ENCODE results near the gene WDSUB1.

WDSUB1 gene

DNA sequence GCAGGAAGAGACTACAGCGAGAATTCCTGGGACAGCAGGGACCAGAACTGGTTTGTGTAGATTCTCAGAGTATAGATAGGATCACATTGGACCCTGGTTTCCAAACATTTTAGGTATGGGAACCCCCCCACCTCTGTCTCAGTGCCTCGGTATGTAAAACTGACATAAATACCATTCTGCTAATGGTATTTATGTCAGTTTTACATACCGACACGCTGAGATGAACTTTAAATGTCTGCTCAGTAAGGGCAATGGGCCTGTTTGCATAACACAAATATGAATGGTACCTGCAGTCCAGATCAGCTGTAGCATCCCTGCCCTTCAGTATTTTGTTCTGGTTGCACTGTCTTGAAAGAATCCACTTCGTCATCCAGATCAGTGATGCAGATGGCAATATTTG lies 73.2 kb downstream of the WDSUB1 start:
- no peak overlapping the region for H3K9ac ChIP-seq (ENCODE audit: low read length)
- no peak overlapping the region for H3K4me3 ChIP-seq (ENCODE audit: low read length)
- no peaks in the 10 kb centered on the region for H3K9me3 ChIP-seq (ENCODE audit: control insufficient read depth, low read length)
- H3K27me3 ChIP-seq (ENCODE audit: control insufficient read depth, insufficient read depth, low read length), result no peaks in the 10 kb centered on the region
- H3K4me1 ChIP-seq (ENCODE audit: control insufficient read depth, insufficient read depth, low read length), result no peaks in the 10 kb centered on the region
- H3K36me3 ChIP-seq (ENCODE audit: control insufficient read depth, insufficient read depth, low read length), result peaks cover 6% of the 10 kb centered on the region

DNA sequence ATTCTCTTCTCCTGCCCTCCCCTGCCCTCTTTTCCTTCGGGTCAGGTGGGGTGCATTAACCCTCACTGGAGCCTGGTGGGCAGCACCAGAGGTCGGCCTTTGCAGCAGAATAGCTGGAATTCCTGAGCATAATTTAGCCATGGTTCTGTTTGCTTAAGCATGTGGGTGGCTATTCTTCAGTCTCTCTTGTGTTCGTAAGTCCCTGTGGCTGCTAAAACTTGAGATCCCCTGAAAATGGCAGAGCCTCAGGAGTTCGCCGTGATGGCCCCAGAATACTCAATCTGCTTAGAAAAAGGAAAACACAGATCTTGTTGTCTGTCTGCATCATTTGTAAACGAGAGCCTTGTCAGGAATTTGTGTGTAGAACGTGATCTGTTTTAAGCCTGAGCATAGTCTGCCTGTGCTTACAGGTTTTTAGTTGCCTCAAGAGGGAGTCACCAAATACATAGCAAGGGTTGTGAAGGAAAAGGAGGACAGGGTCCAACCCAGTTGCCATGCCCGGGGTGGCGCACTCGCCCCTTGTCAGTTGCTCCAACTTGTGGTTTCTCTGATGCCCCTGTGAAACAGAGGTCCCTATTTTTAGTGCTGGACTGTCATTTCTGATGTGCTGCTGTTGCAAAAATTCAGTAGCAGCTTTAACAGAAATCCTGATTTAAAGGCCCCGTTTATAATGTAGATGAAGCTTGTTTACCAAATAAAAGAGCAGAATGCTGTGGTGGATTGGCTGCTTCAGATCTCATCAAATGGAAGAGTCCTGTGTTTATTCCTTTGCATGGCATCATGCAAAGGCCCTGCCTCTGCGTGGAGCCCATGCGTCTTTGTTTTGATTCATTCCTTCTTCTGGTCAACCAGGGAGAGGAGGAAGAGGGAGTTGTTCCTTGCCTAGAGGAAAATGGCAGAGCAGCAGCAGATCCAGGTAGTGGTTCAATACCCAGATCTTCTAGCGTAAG lies 74.8 kb downstream of the WDSUB1 start:
- no peak overlapping the region for H3K4me3 ChIP-seq (ENCODE audit: low read length)
- no peaks in the 10 kb centered on the region for H3K27me3 ChIP-seq (ENCODE audit: control insufficient read depth, insufficient read depth, low read length)
- no peaks in the 10 kb centered on the region for H3K4me1 ChIP-seq (ENCODE audit: control insufficient read depth, insufficient read depth, low read length)
- H3K36me3 ChIP-seq (ENCODE audit: control insufficient read depth, insufficient read depth, low read length), result peaks cover 6% of the 10 kb centered on the region
- H3K9ac ChIP-seq (ENCODE audit: low read length), result no peak overlapping the region
- no peaks in the 10 kb centered on the region for H3K9me3 ChIP-seq (ENCODE audit: control insufficient read depth, low read length)

DNA sequence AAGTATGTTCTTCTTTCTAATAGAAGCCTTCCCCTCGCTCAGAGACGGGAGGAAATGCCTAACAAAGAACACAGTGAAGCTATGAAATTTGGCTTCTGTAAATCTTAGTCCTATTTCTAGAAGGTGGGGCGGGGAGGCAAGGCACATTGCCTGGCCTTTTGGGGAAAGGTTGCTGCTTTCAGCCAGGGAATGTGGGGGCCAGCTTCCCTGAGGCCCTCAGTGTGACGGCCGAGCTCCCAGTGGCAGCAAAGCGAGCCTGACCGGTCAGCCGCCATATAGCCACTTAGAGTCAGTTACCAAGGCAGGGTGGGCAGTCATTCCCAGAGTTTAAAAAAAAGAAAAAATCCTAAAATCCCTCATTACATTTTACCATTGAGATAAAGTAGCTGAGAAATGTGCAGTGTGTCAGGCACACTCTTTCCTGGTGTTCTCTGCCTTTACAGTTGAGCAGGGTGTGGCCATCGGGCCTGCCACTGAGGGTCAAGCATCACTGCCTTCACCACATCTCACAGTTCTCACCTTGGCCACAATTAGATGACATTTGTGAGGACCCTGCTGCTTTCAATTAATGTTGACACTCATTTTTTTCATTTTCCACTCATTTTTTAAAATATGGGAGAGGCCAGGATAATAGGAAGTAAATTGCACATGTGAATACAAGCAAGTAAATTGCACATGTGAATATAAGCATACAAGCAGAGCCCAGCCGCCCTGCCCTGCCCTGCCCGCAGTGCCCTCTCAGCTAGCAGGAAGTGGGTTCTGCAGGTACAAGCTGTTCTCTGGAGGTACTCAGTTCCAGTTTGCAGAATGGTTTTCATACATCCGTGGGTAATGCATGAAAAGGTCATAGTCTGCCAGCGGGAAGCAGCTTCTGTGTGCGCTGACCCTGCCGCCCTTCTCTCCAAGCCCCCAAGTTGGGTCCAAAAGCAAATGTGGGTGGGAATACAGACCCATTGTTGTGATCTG lies 76.9 kb downstream of the WDSUB1 start:
- Histone ChIP-seq H3K9ac (ENCODE audit: low read length) (no peak overlapping the region), H3K4me1 (ENCODE audit: control insufficient read depth, insufficient read depth, low read length) (no peaks in the 10 kb centered on the region)

GRCh38 chr2:159208438-159208837 lies 78.1 kb downstream of the WDSUB1 start:
- no peaks in the 10 kb centered on the region for H3K4me1 ChIP-seq (ENCODE audit: control insufficient read depth, insufficient read depth, low read length)
- no peaks in the 10 kb centered on the region for H3K9me3 ChIP-seq (ENCODE audit: control insufficient read depth, low read length)
- no peaks in the 10 kb centered on the region for H3K27me3 ChIP-seq (ENCODE audit: control insufficient read depth, insufficient read depth, low read length)
- peaks cover 6% of the 10 kb centered on the region for H3K36me3 ChIP-seq (ENCODE audit: control insufficient read depth, insufficient read depth, low read length)
- no peak overlapping the region for H3K9ac ChIP-seq (ENCODE audit: low read length)
- no peak overlapping the region for H3K4me3 ChIP-seq (ENCODE audit: low read length)

More for the DNA sequence above, 76.9 kb downstream of the WDSUB1 start:
- Histone ChIP-seq H3K27me3 (ENCODE audit: control insufficient read depth, insufficient read depth, low read length) (no peaks in the 10 kb centered on the region), H3K36me3 (ENCODE audit: control insufficient read depth, insufficient read depth, low read length) (peaks cover 6% of the 10 kb centered on the region), H3K9me3 (ENCODE audit: control insufficient read depth, low read length) (no peaks in the 10 kb centered on the region), H3K4me3 (ENCODE audit: low read length) (no peak overlapping the region)

DNA sequence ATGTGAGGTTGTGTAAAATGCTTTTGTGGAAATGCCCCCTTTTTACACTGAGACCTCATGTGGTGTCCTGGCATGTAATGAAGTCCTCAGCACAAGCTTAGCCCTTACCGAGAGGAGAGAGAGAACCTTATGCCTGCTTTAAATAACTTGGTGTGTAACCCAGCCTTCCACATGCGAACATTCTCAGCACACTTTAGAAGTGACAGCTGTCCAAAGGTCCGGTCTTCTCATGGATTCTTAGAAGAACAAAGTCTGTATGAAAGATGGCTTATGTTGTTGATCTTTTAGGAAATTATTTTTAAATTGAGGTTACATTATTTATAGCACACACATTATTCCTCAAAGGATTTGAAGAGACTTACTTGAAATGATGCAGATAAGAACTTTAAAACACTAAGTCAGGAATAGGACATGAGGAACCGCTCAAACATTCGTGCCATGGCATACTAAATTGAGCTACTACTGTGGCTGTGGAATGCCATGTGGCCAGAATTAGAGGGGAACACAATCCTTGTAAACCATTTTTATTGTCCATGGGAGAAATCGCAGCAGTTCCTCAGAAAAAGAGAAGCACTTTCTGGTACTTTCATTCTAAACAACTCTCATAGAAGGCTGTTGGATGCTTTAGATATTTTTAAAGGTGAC lies 79.6 kb downstream of the WDSUB1 start:
- H3K4me1 ChIP-seq (ENCODE audit: control insufficient read depth, insufficient read depth, low read length), result no peaks in the 10 kb centered on the region

GRCh38 chr2:159204381-159205144 lies 81.9 kb downstream of the WDSUB1 start:
- no peaks in the 10 kb centered on the region for H3K27me3 ChIP-seq (ENCODE audit: control insufficient read depth, insufficient read depth, low read length)
- peaks cover 6% of the 10 kb centered on the region for H3K36me3 ChIP-seq (ENCODE audit: control insufficient read depth, insufficient read depth, low read length)
- H3K4me3 ChIP-seq (ENCODE audit: low read length), result no peak overlapping the region
- no peak overlapping the region for H3K9ac ChIP-seq (ENCODE audit: low read length)
- H3K9me3 ChIP-seq (ENCODE audit: control insufficient read depth, low read length), result no peaks in the 10 kb centered on the region
- H3K4me1 ChIP-seq (ENCODE audit: control insufficient read depth, insufficient read depth, low read length), result no peaks in the 10 kb centered on the region

More for the DNA sequence above, 79.6 kb downstream of the WDSUB1 start:
- Histone ChIP-seq H3K4me3 (ENCODE audit: low read length) (no peak overlapping the region), H3K9ac (ENCODE audit: low read length) (no peak overlapping the region), H3K27me3 (ENCODE audit: control insufficient read depth, insufficient read depth, low read length) (no peaks in the 10 kb centered on the region), H3K36me3 (ENCODE audit: control insufficient read depth, insufficient read depth, low read length) (peaks cover 6% of the 10 kb centered on the region), H3K9me3 (ENCODE audit: control insufficient read depth, low read length) (no peaks in the 10 kb centered on the region)

GRCh38 chr2:159202568-159203071 lies 83.9 kb downstream of the WDSUB1 start:
- H3K27me3 ChIP-seq (ENCODE audit: control insufficient read depth, insufficient read depth, low read length), result no peaks in the 10 kb centered on the region
- no peak overlapping the region for H3K9ac ChIP-seq (ENCODE audit: low read length)
- H3K4me3 ChIP-seq (ENCODE audit: low read length), result no peak overlapping the region
- H3K4me1 ChIP-seq (ENCODE audit: control insufficient read depth, insufficient read depth, low read length), result no peaks in the 10 kb centered on the region
- no peaks in the 10 kb centered on the region for H3K9me3 ChIP-seq (ENCODE audit: control insufficient read depth, low read length)
- no peaks in the 10 kb centered on the region for H3K36me3 ChIP-seq (ENCODE audit: control insufficient read depth, insufficient read depth, low read length)

GRCh38 chr2:159201360-159202063 lies 85.0 kb downstream of the WDSUB1 start:
- H3K9me3 ChIP-seq (ENCODE audit: control insufficient read depth, low read length), result no peaks in the 10 kb centered on the region
- no peaks in the 10 kb centered on the region for H3K36me3 ChIP-seq (ENCODE audit: control insufficient read depth, insufficient read depth, low read length)
- H3K4me1 ChIP-seq (ENCODE audit: control insufficient read depth, insufficient read depth, low read length), result no peaks in the 10 kb centered on the region

DNA sequence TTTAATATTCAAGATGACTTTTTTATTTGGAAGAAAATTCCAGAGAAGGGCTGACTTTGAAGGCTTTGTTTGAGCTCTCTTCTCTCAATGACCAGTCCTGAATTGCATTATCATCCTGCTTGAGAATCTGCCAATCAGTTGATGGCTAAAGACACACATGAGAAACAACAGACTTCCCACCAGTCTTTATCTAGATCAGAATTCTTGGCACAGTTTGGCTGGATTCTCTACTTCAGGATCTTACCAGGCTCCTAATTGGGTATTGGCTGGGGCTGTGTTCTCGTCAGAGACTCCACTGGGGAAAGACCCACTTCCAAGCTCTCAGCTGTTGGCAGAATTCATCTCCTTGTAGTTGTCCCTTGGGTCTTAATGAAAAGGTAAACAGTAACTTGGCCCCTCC lies 86.0 kb downstream of the WDSUB1 start:
- Histone ChIP-seq H3K9ac (ENCODE audit: low read length) (no peak overlapping the region), H3K4me1 (ENCODE audit: control insufficient read depth, insufficient read depth, low read length) (no peaks in the 10 kb centered on the region), H3K4me3 (ENCODE audit: low read length) (no peak overlapping the region), H3K27me3 (ENCODE audit: control insufficient read depth, insufficient read depth, low read length) (no peaks in the 10 kb centered on the region), H3K9me3 (ENCODE audit: control insufficient read depth, low read length) (no peaks in the 10 kb centered on the region), H3K36me3 (ENCODE audit: control insufficient read depth, insufficient read depth, low read length) (no peaks in the 10 kb centered on the region)

More at GRCh38 chr2:159201360-159202063, 85.0 kb downstream of the WDSUB1 start:
- no peak overlapping the region for H3K9ac ChIP-seq (ENCODE audit: low read length)
- H3K4me3 ChIP-seq (ENCODE audit: low read length), result no peak overlapping the region
- no peaks in the 10 kb centered on the region for H3K27me3 ChIP-seq (ENCODE audit: control insufficient read depth, insufficient read depth, low read length)

GRCh38 chr2:159199761-159200465 lies 86.6 kb downstream of the WDSUB1 start:
- no peaks in the 10 kb centered on the region for H3K36me3 ChIP-seq (ENCODE audit: control insufficient read depth, insufficient read depth, low read length)
- H3K4me1 ChIP-seq (ENCODE audit: control insufficient read depth, insufficient read depth, low read length), result no peaks in the 10 kb centered on the region
- H3K4me3 ChIP-seq (ENCODE audit: low read length), result no peak overlapping the region
- no peak overlapping the region for H3K9ac ChIP-seq (ENCODE audit: low read length)
- no peaks in the 10 kb centered on the region for H3K27me3 ChIP-seq (ENCODE audit: control insufficient read depth, insufficient read depth, low read length)
- no peaks in the 10 kb centered on the region for H3K9me3 ChIP-seq (ENCODE audit: control insufficient read depth, low read length)

All from mucosa of stomach (tissue), 1 donor.